Activated CD8-positive, alpha-beta memory T cell treated with anti-CD3 and anti-CD28 coated beads, Interleukin-2, amount 10 ng/mL, durations not matched to agents 7 days and 5 days (primary cell): ENCODE data around the gene EIF4EBP2. TPM values are rescaled to one million over a fixed set of nuclear protein-coding genes. Genes with fewer than 3 reads are reported as not detected.

ENCODE experiments used
- total RNA-seq, 2 experiments: library from RNA; stranded (reverse); gene quantifications; one replicate each; pipeline ENCODE4 v1.2.3, GENCODE V29; 2021

EIF4EBP2 gene
- total RNA-seq, 2 experiments from 2014 or later, result 37.8 to 51.7 TPM

Other genes starting within 250 kb of the EIF4EBP2 start
- 100 to 1,000 TPM in 1 of 2 experiments, 10 to 100 TPM in 1; 89.5 to 111 TPM for gene SAR1A, start 233.6 kb upstream of the EIF4EBP2 start, total RNA-seq
- 100 to 1,000 TPM; 157 to 192 TPM for gene PPA1, start 170.7 kb upstream of the EIF4EBP2 start, total RNA-seq
- not detected for gene NPFFR1, start 120.1 kb upstream of the EIF4EBP2 start, total RNA-seq
- 10 to 100 TPM; 14.9 to 18.2 TPM for gene LRRC20, start 21.5 kb upstream of the EIF4EBP2 start, total RNA-seq
- gene NODAL, start 37.5 kb downstream of the EIF4EBP2 start, total RNA-seq, result not detected
- under 1 TPM; 0.26 to 0.41 TPM for gene PALD1, start 74.6 kb downstream of the EIF4EBP2 start, total RNA-seq
- 100 to 1,000 TPM; 381 to 433 TPM for gene PRF1, start 198.6 kb downstream of the EIF4EBP2 start, total RNA-seq